Activated CD4-positive, CD25-positive, alpha-beta regulatory T cell (primary cell): ENCODE results near the gene RGL1.

Experiments
- DNase-seq, 4 experiments: peaks; one replicate each; lab custom pipeline; 2025; lab: John Stamatoyannopoulos, UW

Gene RGL1

GRCh38 chr1:183957216-183957830 is 152.4 kb downstream of the RGL1 start:
- DNase-seq, result no peak

DNA sequence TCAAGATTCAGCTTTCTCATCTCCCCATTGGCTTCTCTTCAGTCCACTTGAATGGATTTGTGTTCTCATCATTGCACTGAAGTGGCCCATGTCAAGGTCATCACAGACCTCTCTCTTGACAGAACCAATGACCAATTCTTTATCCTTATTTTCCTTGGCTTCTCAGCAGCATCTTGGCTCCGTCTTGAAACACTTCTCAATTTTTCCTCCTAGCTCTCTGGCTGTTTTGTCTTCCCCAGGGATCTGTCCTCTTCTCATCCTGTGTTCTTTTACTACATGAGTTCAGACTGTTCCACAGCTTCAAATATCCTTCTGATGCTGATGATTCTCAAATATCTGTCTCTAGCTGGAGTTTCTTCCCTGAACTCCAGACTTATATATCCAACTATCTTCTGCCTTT is 154.0 kb downstream of the RGL1 start:
- DNase-seq, result no peak

GRCh38 chr1:183961132-183961531 is 156.2 kb downstream of the RGL1 start:
- no peak for DNase-seq

DNA sequence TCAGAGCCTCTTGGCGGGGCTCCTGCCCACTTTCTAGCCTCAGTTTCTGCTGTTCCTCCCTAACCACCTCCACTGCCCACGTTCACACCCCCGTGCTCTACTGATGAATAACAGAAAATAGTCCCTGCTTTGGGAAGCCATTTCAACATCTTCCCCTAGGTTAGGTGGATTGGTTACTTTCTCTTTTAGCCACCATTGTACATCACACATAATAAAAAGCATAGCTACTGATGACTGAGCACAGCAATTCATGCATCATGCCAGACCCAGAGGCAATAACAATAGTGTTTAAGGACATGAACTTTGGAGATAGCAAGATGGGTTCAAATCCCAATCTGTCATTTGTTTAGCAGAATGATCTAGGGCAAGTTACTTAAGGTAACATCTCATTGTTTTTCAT is 158.0 kb downstream of the RGL1 start:
- DNase-seq, result no peak

- DNase-seq, result no peak
Observed at GRCh38 chr1:183965726-183966125, 160.8 kb downstream of the RGL1 start.

DNA sequence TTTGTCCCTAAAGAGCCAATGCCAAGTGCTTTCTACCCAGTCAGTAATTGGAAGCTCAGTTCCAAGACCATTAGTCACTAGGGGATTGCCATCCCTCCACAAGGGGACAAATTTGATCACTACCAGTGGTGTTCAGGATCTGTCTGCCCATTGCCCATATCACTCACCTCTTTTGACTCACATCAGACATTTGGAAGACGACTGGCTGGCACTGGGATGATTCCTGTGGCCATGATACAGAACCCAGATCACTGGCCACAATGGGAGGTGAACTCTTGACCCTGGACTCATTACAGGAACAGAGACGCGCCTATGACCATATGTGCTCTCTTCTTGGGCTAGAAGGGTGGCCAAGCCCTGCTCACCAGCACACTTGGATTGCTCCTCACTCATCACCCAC is 161.6 kb downstream of the RGL1 start:
- DNase-seq, result no peak

DNA sequence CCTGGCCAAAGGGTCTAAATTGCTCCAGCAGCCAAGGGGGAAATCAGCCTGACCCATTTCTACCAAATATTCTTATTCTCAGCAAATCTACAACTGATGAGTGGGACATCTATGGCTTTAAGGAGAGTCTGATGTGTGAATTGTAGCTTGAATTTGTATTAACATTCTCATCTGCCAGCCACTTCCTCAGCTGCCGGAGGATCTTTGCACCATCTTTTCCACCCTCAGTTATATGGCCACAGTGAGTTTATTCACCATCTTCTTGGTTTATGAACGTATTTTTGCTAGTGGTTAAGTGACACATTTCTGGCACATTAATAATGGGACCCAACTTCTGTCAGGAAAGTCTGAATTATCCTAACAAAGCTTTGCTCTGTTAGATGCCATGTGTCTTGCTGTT is 163.0 kb downstream of the RGL1 start:
- no peak for DNase-seq

- no peak for DNase-seq
Observed at GRCh38 chr1:183968386-183968785, 163.5 kb downstream of the RGL1 start.

- DNase-seq, result no peak
Observed at GRCh38 chr1:183970516-183971300, 165.8 kb downstream of the RGL1 start.

- no peak for DNase-seq
Observed at GRCh38 chr1:183975651-183976050, 170.7 kb downstream of the RGL1 start.

DNA sequence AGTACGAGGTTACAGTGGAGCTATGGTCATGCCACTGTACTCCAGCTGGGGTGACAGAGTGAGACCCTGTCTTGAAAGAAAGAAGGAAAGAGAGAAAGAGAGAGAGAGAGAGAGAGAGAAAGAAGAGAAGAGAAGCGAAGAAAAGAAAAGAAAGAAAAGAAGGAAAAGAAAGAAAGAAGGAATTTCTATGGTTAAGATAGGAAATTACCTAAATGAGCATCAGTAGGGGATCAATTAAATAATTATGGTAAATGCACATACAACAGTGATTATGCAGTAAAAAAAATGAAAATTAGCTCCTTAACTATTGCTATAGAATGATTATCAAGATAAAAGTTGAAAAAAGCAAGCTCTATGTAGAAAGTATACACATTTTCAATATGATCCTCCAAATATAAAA is 172.8 kb downstream of the RGL1 start:
- DNase-seq, result no peak
